Measurements from ENCODE around the gene GSPT1. TPM values are rescaled to one million over a fixed set of nuclear protein-coding genes. Genes with fewer than 3 reads are reported as not detected.
"Not testable (repeated sequence)": the region's sequence is repeated elsewhere in the genome, so short reads cannot be mapped to it uniquely, and the experiment has no call there.

GSPT1 gene
- total RNA-seq, 1 experiment from 2014 or later: 111 TPM

- Histone ChIP-seq H3K4me3 (peak overlapping the region; percentile 95), H3K27ac (peak overlapping the region; percentile 86; the same call in 1 of the 2 replicates), H3K27me3 (no peaks in the 10 kb centered on the region), H3K36me3 (peaks cover 28% of the 10 kb centered on the region), H3K9me3 (replicated peaks) (no peaks in the 10 kb centered on the region), H3K4me1 (peaks cover 6% of the 10 kb centered on the region; the same call in 1 of the 2 replicates)
- peak in 1 of 2 experiments; percentile 17 for DNase-seq
Measured at GRCh38 chr16:11852092-11852809, 63.5 kb downstream of the GSPT1 start.

- peak within 1 kb of the TSS; percentile 95 for H3K4me3 ChIP-seq
Measured at GRCh38 chr16:11851294-11852091, 64.3 kb downstream of the GSPT1 start, which contains the start of gene RSL1D1. RSL1D1 (minus strand) TSS chr16:11851542; CDS start chr16:11851512, 30 bp downstream.

GRCh38 chr16:11848842-11849241 is 66.9 kb downstream of the GSPT1 start:
- no peak for DNase-seq
- no peaks in the 10 kb centered on the region for H3K9me3 ChIP-seq (replicated peaks)
- H3K36me3 ChIP-seq: peaks cover 57% of the 10 kb centered on the region
- H3K27me3 ChIP-seq: no peaks in the 10 kb centered on the region
- 0 out of 2 replicates have a peak, but pooled peaks cover 4% of the 10 kb centered on the region for H3K4me1 ChIP-seq
- no peak overlapping the region for H3K4me3 ChIP-seq
- H3K27ac ChIP-seq: no peak overlapping the region

More at GRCh38 chr16:11851294-11852091, 64.3 kb downstream of the GSPT1 start, which contains the start of gene RSL1D1:
- peak within 1 kb of the TSS; percentile 86 for H3K27ac ChIP-seq
- H3K27me3 ChIP-seq: no peaks in the 10 kb centered on the region
- no peaks in the 10 kb centered on the region for H3K9me3 ChIP-seq (replicated peaks)
- H3K4me1 ChIP-seq: 0 out of 2 replicates have a peak, but pooled peaks cover 4% of the 10 kb centered on the region
- peaks cover 36% of the 10 kb centered on the region for H3K36me3 ChIP-seq
- DNase-seq: peak; percentile 85 to 92

- Histone ChIP-seq H3K36me3 (peaks cover 87% of the 10 kb centered on the region), H3K27ac (no peak overlapping the region), H3K9me3 (replicated peaks) (no peaks in the 10 kb centered on the region), H3K27me3 (no peaks in the 10 kb centered on the region), H3K4me1 (no peaks in the 10 kb centered on the region), H3K4me3 (no peak overlapping the region)
- no peak for DNase-seq
Measured at GRCh38 chr16:11844499-11844898, 71.3 kb downstream of the GSPT1 start.

- Histone ChIP-seq H3K27ac (no peak overlapping the region), H3K4me3 (no peak overlapping the region), H3K27me3 (no peaks in the 10 kb centered on the region), H3K36me3 (peaks cover 86% of the 10 kb centered on the region), H3K9me3 (replicated peaks) (no peaks in the 10 kb centered on the region), H3K4me1 (no peaks in the 10 kb centered on the region)
- DNase-seq: no peak
Measured at GRCh38 chr16:11843861-11844260, 71.9 kb downstream of the GSPT1 start.

GRCh38 chr16:11843206-11843605 is 72.5 kb downstream of the GSPT1 start:
- Histone ChIP-seq H3K27me3 (no peaks in the 10 kb centered on the region), H3K4me1 (no peaks in the 10 kb centered on the region), H3K4me3 (no peak overlapping the region), H3K27ac (no peak overlapping the region), H3K9me3 (replicated peaks) (no peaks in the 10 kb centered on the region), H3K36me3 (peaks cover 86% of the 10 kb centered on the region)
- no peak for DNase-seq

- no peak overlapping the region for H3K27ac ChIP-seq
- no peaks in the 10 kb centered on the region for H3K27me3 ChIP-seq
- no peak for DNase-seq
- H3K4me3 ChIP-seq: no peak overlapping the region
- no peaks in the 10 kb centered on the region for H3K9me3 ChIP-seq (replicated peaks)
- H3K36me3 ChIP-seq: peaks cover 85% of the 10 kb centered on the region
- peaks cover 13% of the 10 kb centered on the region for H3K4me1 ChIP-seq
Measured at GRCh38 chr16:11841026-11841425, 74.7 kb downstream of the GSPT1 start.

- Histone ChIP-seq H3K27me3 (no peaks in the 10 kb centered on the region), H3K36me3 (peaks cover 52% of the 10 kb centered on the region), H3K9me3 (replicated peaks) (no peaks in the 10 kb centered on the region), H3K4me3 (no peak overlapping the region), H3K4me1 (peaks cover 25% of the 10 kb centered on the region), H3K27ac (peak overlapping the region; percentile 69)
- DNase-seq: peak in 1 of 2 experiments; percentile 37
Measured at GRCh38 chr16:11836650-11837244, 79.0 kb downstream of the GSPT1 start.

GRCh38 chr16:11835891-11836649 is 79.7 kb downstream of the GSPT1 start:
- DNase-seq: peak; percentile 71 to 76
- H3K9me3 ChIP-seq (replicated peaks): no peaks in the 10 kb centered on the region
- H3K36me3 ChIP-seq: peaks cover 45% of the 10 kb centered on the region
- H3K4me1 ChIP-seq: peaks cover 25% of the 10 kb centered on the region
- no peak overlapping the region for H3K4me3 ChIP-seq
- peak overlapping the region; percentile 69 for H3K27ac ChIP-seq
- no peaks in the 10 kb centered on the region for H3K27me3 ChIP-seq

GRCh38 chr16:11835309-11835708 is 80.4 kb downstream of the GSPT1 start:
- Histone ChIP-seq H3K4me1 (peaks cover 25% of the 10 kb centered on the region), H3K27ac (peak overlapping the region; percentile 22; the same call in 1 of the 2 replicates), H3K9me3 (replicated peaks) (no peaks in the 10 kb centered on the region), H3K4me3 (no peak overlapping the region), H3K36me3 (peaks cover 38% of the 10 kb centered on the region), H3K27me3 (no peaks in the 10 kb centered on the region)
- DNase-seq: no peak

- no peaks in the 10 kb centered on the region for H3K27me3 ChIP-seq
- peaks cover 25% of the 10 kb centered on the region for H3K4me1 ChIP-seq
- peak overlapping the region; percentile 22; the same call in 1 of the 2 replicates for H3K27ac ChIP-seq
- H3K36me3 ChIP-seq: peaks cover 29% of the 10 kb centered on the region
- no peak overlapping the region for H3K4me3 ChIP-seq
- peak in 1 of 2 experiments; percentile 47 for DNase-seq
- H3K9me3 ChIP-seq (replicated peaks): no peaks in the 10 kb centered on the region
Measured at GRCh38 chr16:11833951-11834695, 81.6 kb downstream of the GSPT1 start.

GRCh38 chr16:11828696-11829095 is 87.1 kb downstream of the GSPT1 start:
- H3K27ac ChIP-seq: no peak overlapping the region
- no peaks in the 10 kb centered on the region for H3K36me3 ChIP-seq
- H3K9me3 ChIP-seq (replicated peaks): no peaks in the 10 kb centered on the region
- DNase-seq: no peak
- H3K27me3 ChIP-seq: no peaks in the 10 kb centered on the region
- H3K4me3 ChIP-seq: no peak overlapping the region
- H3K4me1 ChIP-seq: peaks cover 4% of the 10 kb centered on the region; the same call in 1 of the 2 replicates

- H3K9me3 ChIP-seq (replicated peaks); H3K4me1 ChIP-seq; DNase-seq; H3K4me3 ChIP-seq; H3K27ac ChIP-seq; H3K27me3 ChIP-seq; H3K36me3 ChIP-seq: not testable (repeated sequence)
Measured at GRCh38 chr16:11825520-11826165, 90.1 kb downstream of the GSPT1 start.

Measured in SJCRH30 (cell line).